KG1 (cell line): ENCODE measurements around the gene RCAN2.

Experiments used
- DNase-seq: peaks from one replicate; lab custom pipeline; 2025; lab: John Stamatoyannopoulos, UW

Gene RCAN2

DNA sequence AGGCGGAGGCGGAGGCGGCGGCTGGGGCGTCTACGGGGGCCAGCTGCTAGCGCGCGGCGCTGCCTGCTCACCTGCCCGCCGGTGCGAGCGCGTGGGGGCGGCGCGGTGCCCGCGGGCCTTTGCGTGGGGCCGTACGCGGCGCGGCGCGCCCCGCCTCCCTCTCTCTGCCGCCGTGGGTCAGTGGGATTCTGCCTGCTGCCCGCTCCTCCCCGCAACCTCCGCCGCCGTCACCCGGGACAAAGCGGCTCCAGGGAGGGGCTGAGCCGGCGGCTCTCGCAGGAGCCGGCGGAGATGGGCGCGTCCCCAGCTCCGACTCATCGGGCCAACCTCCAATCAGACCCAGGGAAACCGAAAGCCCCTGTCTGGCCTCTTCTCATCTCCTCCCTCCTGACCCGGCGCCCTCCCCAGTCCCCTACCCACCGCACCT is at the start of gene RCAN2:
RCAN2 (minus strand) TSS at position 249 of the 427 bp plus-strand sequence.
- no peak for DNase-seq

DNA sequence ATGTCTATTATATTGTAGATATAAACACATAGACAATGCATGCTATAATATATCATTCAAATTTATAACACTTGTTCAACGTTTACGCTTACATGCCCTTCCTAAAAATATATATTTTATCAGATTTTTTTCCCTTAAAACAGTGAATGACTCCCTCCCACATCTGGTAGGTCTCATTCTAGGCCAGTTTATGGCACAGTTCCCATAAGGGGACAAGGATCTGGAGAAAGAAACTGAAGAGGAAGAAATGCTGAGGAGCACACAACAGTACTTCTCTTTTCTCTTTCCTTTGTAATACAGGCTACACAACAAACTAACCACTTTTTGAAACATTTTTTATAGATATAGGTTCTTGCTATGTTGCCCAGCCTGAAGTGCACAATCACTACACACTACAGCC is 48.6 kb upstream of the RCAN2 start:
- no peak for DNase-seq

DNA sequence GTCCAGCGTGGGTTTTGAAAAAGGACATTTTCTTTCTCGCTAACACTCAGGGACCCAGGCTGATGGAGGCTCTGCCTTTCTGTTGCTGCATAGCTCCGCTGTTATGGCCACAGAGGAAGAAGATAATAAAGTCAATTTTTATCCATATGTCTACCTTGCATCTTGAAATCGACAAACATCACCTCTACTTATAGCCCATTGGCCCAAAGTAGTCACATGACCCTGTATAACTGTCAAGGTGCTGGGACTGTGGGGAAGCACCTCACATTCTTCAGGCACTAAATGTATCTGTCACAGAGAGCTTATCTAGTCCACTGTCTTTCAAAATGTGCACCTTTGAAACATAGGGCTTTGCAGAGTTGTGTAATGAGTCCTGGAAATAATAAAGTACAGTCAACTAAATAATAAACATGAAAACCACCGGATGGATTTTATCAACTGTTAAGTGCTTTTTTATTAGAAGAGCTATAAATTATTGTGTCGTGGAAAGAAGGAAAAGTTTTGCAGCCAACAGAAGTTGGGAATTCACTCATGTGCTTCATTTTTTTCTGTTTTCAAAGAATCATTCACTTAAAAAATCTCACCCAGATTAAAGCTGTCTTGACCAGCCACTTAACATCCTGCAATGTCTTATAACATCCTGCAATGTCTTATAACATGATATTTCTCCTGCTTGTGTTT is 47.7 kb upstream of the RCAN2 start:
- no peak for DNase-seq

DNA sequence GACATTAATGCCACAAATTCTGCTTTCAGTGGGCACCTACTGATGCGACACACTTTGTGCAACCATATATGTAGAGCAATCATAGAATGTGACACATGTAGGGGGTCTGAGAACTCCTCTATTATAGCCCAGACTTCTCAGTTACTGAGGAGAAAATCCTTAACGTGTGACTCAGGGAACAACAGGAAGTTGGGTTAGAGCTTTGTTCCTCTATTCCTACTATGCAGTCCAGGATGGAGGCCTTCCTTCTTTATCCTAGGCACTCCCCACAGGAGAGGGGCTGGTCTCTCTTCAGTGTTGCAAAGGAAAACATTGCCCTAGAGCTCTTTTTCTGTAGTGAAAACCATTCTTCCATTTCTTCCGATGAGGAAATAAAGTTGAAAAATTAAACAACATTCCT is 39.6 kb upstream of the RCAN2 start:
- DNase-seq: no peak

DNA sequence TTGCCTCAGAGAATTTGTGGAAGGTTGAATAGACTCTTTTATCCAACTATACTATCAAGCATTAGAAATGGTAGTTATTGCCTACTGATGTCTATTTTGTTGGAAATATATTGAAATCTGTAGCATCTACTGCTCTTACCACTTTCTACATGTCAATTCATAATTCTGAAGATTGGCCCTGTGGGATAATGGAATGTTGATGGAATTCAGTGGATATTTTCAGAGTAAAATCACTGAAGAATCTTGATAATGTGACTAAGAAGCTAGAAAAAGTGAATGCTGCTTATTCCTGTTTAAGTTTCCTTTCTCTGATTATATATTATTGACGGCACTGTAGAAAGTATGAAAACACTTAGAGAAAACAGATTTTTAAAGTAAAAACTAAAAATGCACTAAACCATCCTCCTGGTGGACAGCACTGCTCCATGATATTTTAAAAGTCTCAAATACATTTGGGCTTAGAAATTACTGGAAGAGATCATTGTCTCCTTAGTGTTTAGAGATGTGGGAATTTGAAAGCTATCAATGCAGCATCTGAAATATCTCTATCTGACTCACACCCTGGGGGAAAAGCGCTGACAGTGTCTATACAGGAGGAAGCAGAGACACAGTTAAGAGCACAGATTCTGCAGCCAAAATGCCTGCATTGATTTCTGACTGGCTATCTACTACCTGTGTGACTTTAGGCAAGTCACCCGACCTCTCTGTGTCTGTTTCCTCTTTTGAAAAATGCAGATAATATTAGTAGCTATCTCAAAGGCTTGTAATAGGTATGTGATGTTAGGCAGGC is 37.9 kb upstream of the RCAN2 start:
- no peak for DNase-seq

DNA sequence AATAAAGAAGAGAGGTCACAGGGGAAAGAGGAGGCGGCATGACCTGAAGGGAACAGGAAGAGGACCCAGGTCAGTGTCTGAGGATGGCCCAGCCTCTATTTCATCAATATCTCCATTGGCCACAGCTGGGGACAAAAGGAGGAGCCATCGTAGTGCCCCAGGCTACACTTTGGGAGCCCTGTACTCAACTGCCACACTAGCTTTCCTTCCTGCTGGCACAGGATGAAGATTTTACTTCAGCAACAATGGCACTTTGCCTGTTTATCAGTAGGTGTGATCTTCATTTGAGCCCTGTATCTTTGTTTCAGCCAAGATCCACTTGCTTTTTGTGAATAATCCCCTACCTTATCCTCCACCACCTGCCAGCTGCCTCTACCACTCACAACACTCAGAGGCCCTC is 35.4 kb upstream of the RCAN2 start:
- DNase-seq: no peak

DNA sequence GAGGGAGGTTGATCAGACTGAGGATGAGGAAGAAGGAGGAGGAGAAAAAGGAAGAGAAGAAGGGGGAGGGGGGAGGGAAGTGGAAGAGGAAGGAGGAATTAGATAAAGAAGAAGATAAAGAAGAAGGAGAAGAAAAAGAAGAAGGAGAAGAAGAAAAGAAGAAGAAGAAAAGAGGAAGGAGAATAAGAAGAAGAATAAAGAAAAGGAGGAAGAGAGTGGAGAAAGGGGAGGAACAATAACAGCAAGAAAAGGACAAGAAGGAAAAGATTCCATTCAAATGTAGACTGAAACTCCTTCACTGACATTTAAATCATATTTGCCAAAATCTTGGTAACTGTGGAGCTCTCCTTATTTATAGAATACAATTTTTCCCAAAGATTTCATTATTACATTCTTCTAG is 34.3 kb upstream of the RCAN2 start:
- DNase-seq: no peak

DNA sequence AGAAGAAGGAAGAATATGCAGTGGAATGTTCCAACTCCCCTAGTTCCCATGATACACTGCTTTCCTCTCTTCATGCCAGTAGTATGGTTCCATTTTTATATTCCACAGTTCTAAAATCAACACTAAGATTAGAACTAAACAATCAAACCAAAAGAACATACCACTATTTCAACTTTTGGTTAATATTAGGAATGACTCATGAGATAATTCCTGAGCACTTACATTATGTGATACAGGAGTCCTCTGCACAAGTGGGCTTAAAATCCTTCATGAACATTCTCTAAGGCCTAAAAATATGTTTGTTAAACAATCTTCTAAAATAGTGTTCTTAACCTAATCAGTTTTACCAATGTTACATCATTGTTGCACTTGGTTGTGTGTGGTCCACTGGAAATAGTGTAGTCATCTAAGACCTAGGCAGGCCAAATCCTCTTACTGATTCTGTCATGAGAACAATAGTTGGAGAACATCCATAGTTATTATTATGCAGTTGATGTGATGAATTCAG is 30.3 kb upstream of the RCAN2 start:
- no peak for DNase-seq

DNA sequence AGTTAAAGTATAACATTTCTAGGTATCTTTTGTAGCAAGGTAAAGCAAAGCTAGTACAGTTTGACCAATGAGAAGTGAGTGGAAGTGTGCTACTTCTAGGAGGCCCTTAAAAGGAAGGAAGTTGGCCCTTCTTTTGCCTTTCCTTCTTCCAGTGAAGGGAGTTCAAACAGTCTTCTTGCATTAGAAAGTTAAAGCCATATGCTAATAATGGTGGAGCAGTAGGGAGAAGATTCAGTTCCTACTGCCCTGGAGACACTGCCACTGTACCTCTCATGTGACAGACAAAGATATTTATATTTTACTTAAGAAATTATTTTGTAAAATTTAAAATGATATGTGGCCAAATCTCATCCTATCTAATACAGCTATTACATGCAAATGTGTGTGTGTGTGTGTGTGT is 26.0 kb upstream of the RCAN2 start:
- DNase-seq: no peak

DNA sequence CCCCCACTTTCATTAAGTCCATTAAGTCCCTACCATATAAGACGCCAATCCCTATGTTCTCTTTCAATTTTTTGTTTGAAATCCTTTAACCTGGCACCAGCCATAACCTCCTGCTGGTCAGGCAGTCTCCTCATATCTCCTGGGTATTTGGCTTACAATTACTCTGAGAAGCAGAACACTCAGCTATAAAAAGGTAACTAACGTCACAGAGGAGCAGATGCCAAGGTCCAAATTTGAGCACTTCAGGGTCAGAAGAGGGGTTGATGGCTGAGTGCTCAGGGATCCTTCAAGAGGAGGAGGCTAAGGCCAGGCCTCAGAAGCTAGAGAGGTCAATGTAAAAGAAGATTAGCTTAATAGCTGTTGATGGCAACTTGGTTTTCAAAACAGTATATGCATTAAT is 22.3 kb upstream of the RCAN2 start:
- DNase-seq: no peak

DNA sequence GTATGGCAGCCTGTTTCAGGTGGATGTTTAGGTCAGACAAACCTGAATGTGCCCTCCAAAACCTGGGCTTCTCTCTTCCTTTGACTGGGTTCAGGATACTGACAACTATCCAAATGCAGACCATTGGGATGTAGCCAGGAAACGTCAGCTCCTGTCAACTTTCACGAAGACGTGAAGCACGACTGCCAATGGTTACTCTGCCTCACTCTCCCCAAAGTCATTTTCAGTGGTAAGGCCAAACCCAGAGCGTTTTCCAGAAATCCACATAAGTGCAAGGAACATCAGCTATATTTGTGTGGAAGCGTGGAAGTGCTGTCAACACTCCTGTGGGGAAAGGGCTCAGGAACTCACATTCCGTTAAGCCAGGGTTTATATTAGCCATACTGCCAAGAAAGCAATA is 20.1 kb upstream of the RCAN2 start:
- DNase-seq: no peak

DNA sequence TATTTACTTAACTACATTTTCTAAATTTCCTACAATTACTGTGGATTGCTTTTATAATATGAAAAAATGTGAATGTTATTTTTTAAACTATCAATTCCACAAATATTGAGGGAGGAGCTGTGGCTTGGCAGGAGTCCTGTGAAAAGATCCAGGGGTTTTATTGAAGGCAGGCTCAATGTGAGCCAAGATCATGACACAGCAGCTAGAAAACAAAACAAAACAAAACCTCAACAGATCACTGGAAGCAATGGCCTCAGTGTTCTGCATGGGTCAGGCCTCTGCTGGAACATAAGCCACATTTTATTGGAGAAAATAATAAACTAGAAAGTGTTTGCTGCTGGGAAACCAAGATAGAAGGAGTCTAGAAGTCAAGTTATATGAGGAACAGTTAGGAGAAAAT is 19.4 kb upstream of the RCAN2 start:
- DNase-seq: no peak

DNA sequence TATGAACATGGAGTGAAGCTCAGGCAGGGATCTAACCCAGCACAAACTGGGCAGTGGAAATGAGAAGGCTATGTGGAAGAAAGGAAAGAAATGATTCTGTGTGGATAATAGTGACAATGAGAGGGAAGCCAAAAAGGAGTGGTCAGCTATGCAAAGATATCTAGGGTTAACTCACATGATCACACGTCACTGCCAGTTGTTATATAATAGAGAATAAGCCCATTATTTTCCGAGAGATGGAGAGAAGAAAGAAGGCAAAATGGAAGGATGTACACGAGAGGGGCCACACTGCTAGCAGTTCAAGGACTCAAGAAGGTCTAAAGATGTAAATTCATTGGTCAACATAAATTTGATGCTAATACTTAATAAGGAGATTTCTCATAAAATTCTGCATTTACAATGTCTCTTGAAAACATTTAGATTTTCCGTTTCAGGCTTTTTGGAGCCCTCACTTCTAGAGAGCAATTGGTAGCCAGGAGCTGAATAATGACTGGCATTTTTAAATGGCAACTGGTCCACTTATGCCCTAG is 18.8 kb upstream of the RCAN2 start:
- no peak for DNase-seq

DNA sequence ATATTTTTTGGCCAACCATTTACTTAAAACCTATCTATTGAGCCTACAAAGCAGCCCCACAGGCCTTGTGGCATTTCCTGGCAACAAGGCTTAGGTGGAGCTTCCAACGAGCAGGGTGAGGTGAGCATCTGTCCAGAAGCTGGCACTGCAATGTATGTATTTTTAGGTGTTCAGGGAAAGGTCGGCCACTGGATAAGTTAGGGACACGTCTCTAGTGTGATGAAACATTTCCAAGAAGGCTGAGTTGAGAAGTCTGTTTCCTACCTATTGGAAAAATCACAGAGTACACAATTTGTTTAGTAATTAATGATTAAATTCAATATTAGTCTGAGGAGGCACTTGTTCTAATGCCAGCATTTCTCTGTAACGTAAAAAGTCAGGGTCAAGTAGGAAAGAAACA is 17.8 kb upstream of the RCAN2 start:
- no peak for DNase-seq

DNA sequence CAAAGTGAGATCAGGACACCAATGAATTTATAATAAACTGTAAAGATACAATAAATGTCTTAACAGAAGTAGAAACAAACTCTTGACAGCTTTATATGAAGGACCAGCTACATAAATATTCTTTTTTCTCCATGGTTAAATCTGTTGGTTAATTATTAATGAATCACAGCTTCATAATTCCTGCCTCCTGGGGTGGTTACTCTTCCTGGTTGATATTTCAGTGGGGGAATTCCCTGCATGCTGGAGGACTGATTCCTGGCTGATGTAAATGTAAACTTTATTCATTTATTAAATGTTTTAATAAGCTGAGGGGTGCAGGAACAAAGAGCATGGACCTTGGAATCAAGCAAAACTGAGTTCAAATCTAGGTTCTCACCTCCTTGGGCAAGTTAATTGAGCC is 16.2 kb upstream of the RCAN2 start:
- DNase-seq: no peak

DNA sequence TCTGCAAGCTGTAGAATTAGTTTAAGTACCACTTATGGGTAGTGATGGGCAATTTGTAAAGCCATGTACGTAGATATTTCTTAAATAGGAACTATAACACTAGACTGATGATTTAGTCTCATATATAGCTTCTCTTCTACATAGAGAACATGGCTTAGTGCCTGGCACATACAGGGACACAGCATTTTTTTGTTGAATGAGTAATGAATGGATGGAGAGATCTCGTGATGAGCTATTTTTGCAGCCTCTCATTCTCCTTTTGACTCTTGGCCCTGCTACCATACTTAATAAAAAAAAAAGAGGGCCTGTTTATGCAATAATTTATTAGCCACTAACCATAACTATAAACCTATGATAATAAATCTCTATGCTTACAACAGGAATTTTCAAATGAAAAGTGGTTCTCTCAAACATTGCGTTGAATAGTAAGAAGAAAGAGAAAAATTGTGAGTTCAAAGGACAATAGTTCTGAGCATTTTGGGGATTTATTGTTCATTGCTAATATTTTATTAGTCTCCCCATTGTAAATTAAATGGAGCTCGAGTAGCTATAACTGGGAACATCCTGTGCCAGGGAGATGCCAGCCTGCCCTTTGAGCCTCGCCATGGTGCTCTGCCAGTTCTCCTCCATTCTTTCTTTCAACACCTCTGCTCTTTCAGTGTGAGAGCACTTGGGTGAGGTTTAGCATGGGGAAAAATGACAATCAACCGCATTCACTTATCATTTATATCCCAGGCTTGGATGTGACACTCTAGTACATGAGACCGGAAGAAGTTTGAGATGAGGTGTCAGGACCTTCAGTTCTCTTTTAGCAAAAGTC is 14.7 kb upstream of the RCAN2 start:
- DNase-seq: no peak

DNA sequence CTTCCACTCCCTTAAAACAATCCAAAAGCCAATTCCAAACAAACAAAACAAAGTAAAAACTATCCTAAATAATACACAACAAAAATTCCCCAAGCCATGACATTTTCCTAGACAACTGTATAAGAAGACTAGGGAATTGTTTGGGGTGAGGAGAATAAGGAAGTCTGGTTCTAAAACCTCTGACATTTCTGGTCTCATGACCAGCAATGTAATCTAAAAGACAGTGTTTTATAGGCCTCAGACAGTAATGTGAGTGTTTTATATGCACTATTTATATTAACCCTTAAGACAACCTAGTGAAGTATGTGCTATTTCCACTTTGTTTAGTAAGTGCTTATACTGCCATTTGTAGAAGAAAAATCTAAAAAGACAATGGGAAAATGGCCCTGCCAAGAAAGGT is 13.0 kb upstream of the RCAN2 start:
- no peak for DNase-seq

DNA sequence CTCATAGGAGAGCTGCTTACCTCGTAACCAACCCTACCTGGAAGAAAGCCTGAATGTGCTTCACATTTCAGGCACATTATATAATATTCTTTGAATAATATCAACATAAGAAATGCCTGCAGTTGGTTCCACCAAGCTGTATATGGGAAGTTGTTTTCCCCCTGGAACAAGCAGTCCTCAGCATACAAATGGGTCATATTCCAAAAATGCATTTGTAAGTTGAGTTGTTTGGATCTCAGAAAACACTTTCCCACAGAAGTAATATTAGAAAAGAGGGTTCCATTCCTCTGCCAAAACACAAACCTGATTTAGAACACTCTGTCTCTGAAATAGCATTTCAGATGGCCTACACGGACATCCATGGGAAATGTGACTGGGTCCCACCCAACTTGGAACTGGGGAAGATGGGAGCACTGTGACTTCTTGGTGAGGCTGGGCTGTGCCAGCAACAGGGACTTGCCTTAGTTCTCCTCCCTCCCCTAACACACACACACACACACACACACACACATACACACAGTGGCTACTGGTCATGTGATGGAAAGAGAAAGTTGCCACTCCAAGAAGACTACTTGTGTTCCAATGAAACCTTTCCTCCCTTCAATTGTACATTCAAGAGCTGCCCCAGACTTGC is 11.4 kb upstream of the RCAN2 start:
- no peak for DNase-seq

DNA sequence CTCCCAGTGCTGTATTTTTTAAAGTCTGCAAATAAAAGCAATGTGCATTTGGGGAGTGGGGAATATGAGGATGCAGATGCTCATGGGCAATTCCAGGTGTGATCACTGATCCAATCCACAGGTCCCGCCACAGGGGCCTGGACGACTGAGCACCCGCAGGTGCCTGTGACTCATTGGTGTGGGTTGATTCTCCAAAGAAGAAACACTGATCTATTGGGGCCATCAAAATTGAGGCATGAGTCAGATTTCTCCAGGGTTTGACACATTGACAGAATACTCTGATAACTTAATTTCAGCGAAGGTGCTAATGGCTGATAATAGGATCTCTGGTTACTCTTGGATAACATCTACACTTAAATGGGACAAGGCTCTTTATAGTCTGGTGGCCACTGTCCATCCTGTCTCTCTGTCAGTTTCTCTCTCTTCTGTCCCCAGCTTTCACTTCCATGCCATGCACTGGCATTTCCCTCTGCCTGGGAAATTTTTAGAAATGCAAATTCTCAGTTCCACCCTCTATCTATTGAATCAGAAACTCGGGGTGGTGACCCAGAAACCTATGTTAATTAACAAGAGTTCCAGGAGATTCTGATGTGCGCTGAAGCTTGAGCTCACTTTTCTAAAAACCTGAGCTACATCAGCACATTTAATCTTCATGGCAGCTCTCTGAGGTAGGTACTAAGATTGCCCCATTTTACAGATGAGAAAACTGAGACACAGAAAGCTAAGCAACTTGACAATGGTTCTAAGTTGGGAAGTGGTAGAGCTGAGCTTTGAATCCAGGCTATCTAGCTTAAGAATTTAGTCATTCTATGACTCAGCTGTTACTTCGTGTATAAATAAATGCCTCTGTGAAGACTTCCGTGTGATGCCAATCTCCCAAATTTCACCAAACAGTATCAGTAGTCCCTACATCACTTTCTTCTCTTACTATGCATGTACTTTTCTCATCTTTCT is 10.2 kb upstream of the RCAN2 start:
- DNase-seq: no peak

DNA sequence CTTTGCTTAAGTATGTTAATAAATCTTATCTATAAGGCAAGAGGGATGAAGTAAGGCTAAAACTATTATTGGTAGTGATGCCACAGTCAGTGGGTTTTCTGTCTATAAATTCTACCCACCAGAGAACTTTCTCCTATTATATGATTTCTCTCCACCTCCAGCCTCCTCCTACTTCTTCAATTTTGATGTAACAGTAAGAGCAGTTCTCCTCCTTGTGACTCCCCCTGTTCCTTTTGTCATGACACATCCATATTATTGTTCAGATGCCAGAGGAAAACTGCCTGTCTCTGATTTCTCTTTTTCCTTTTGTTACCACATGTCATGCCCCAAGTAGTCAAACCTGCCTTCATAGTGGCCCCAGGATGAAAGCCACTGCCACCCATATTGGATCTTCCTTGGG is 9.1 kb upstream of the RCAN2 start:
- no peak for DNase-seq
